K562 (cell line): Measurements from ENCODE around the gene PLIN5. TPM values are rescaled to one million over a fixed set of nuclear protein-coding genes. Genes with fewer than 3 reads are reported as not detected.

Experiments used
- ATAC-seq: fragments of 200-7000 bp; cut with Tn5 transposase; 3 replicates; pipeline ENCODE4 v1.9.1; 2020; ENCODE audit warnings: moderate library complexity
- BruUV-seq: library from RNA; stranded (reverse); fragments of 400-500 nt; replicated peaks from 2 replicates; lab custom pipeline; 2021; lab: Mats Ljungman, UMichigan
- CTCF ChIA-PET: fragments of 300-600 bp; formaldehyde crosslinking; extraction: SDS; loops from one replicate; lab custom pipeline; 2021; ENCODE audit warnings: low intra/inter-chr PET ratio; lab: Yijun Ruan, JAX
- POLR2A ChIA-PET: fragments of 300-600, 350-650 bp; sonication (Branson Sonifier 250); formaldehyde crosslinking; extraction: SDS; loops from one replicate; lab custom pipeline; 2021; ENCODE audit warnings: antibody characterized with exemption, inconsistent platforms; lab: Yijun Ruan, JAX
- DNase-seq, 4 experiments: peaks; one replicate each; pipeline versions ENCODE4 v3.0.0 to v3.0.0-alpha.2; 2011 to 2018; ENCODE audit warnings: low spot score in 3 of 4, mixed read lengths in 3 of 4; ENCODE audit errors: extremely low read depth in 1 of 4
- FAIRE-seq: peaks from 2 replicates; lab custom pipeline; 2011; peaks lifted over from hg19 to GRCh38; lab: Jason Lieb, UNC
- H2AFZ ChIP-seq: 2 replicates; pipeline ENCODE4 v1.6.0; 2011; ENCODE audit warnings: low read depth, low read length, control low read depth, inconsistent platforms
- H3K27ac ChIP-seq: fragments of 200-600 bp; 3 replicates; pipeline ENCODE4 v1.8.0; 2011; ENCODE audit warnings: low read depth, mild to moderate bottlenecking, control low read depth, inconsistent platforms, low read length, moderate library complexity, mixed read lengths; ENCODE audit errors: extremely low read depth
- H3K27me3 ChIP-seq, 2 experiments: fragments of 300-600 bp in 1 of 2; 2 replicates in 1 of 2; 3 replicates in 1 of 2; pipeline versions ENCODE4 v1.6.0 to v1.8.0; 2011; ENCODE audit warnings: inconsistent platforms in 2 of 2, low read length in 2 of 2, mild to moderate bottlenecking in 1 of 2, mixed read lengths in 1 of 2, moderate library complexity in 1 of 2; ENCODE audit not compliant: control insufficient read depth in 2 of 2, insufficient read depth in 2 of 2
- H3K36me3 ChIP-seq: fragments of 300-600 bp; 3 replicates; pipeline ENCODE4 v1.8.0; 2011; ENCODE audit warnings: mild to moderate bottlenecking, low read length, inconsistent platforms; ENCODE audit not compliant: control insufficient read depth, insufficient read depth
- H3K4me1 ChIP-seq, 2 experiments: fragments of 200-600 bp in 1 of 2; replicated peaks in 1 of 2; 2 replicates in 1 of 2; 3 replicates in 1 of 2; pipeline versions ENCODE4 v1.5.1 to v1.8.0; 2011; ENCODE audit warnings: inconsistent platforms in 2 of 2, low read length in 2 of 2, mild to moderate bottlenecking in 1 of 2, mixed read lengths in 1 of 2, moderate library complexity in 1 of 2; ENCODE audit not compliant: control insufficient read depth in 2 of 2, insufficient read depth in 2 of 2
- H3K4me2 ChIP-seq: 2 replicates; pipeline ENCODE4 v1.6.1; 2011; ENCODE audit warnings: low read length, control low read depth, inconsistent platforms, mixed read lengths; ENCODE audit not compliant: insufficient read depth
- H3K4me3 ChIP-seq: fragments of 200-600 bp; sonication (generic), shearing (Covaris generic); 2 replicates; pipeline ENCODE4 v1.5.1; 2016; ENCODE audit warnings: control low read depth, inconsistent platforms
- H3K79me2 ChIP-seq: fragments of 200-600 bp; 3 replicates; pipeline ENCODE4 v1.8.0; 2011; ENCODE audit warnings: low read length, inconsistent platforms; ENCODE audit not compliant: control insufficient read depth, insufficient read depth
- H3K9ac ChIP-seq, 2 experiments: 2 replicates each; pipeline versions ENCODE4 v1.6.0 to v1.6.1; 2011; ENCODE audit warnings: low read depth in 2 of 2, low read length in 2 of 2, control low read depth in 1 of 2, inconsistent platforms in 1 of 2, mild to moderate bottlenecking in 1 of 2, mixed read lengths in 1 of 2; ENCODE audit not compliant: insufficient read depth in 1 of 2
- H3K9me1 ChIP-seq: one replicate; pipeline ENCODE4 v1.6.0; 2011; ENCODE audit warnings: inconsistent platforms, mild to moderate bottlenecking, low read length, moderate library complexity; ENCODE audit not compliant: control insufficient read depth, insufficient read depth
- H3K9me3 ChIP-seq: replicated peaks from 2 replicates; pipeline ENCODE4 v1.5.1; 2011; ENCODE audit warnings: low read depth, low read length, inconsistent platforms; ENCODE audit not compliant: control insufficient read depth, insufficient read depth
- H4K20me1 ChIP-seq: replicated peaks from 2 replicates; pipeline ENCODE4 v1.6.1; 2011; ENCODE audit warnings: low read length, inconsistent platforms, mixed read lengths; ENCODE audit not compliant: control insufficient read depth, insufficient read depth
- BCL6 ChIP-seq: fragments of 250-450 bp; sonication (Bioruptor Pico); IDR thresholded peaks from 2 replicates; pipeline ENCODE4 v1.4.0; 2020
- FOXK2 ChIP-seq, 2 experiments: fragments of 450-650 bp; IDR thresholded peaks in 1 of 2; conservative IDR thresholded peaks in 1 of 2; 2 replicates each; pipeline ENCODE4 v1.6.1; 2016; ENCODE audit warnings: low read depth in 2 of 2, mild to moderate bottlenecking in 1 of 2
- FOXM1 ChIP-seq, 2 experiments: fragments of 450-650 bp in 1 of 2; sonication (generic) in 1 of 2; formaldehyde crosslinking in 1 of 2; IDR thresholded peaks; 2 replicates each; pipeline versions ENCODE4 v1.6.1 to v1.9.0; 2017 to 2022; ENCODE audit warnings: low read depth in 2 of 2, mild to moderate bottlenecking in 2 of 2, missing genetic modification reagents in 1 of 2, moderate library complexity in 1 of 2
- JUNB ChIP-seq: fragments of 450-650 bp; formaldehyde crosslinking; conservative IDR thresholded peaks from 2 replicates; pipeline ENCODE4 v1.4.0; 2020; ENCODE audit warnings: mild to moderate bottlenecking
- KLF16 ChIP-seq: IDR thresholded peaks from 2 replicates; pipeline ENCODE4 v1.6.1; 2016; ENCODE audit warnings: antibody characterized with exemption
- MAFK ChIP-seq: IDR thresholded peaks from 2 replicates; pipeline ENCODE4 v1.6.1; 2011; ENCODE audit warnings: low read length, improper control_type of control experiment
- PCBP1 ChIP-seq: fragments of 200-400 bp; formaldehyde crosslinking; IDR thresholded peaks from 2 replicates; pipeline ENCODE4 v1.6.1; 2018; ENCODE audit warnings: mild to moderate bottlenecking, low read depth, low read length; ENCODE audit not compliant: poor library complexity, severe bottlenecking
- PML ChIP-seq: IDR thresholded peaks from 2 replicates; pipeline ENCODE4 v1.6.1; 2012; ENCODE audit warnings: low read length, inconsistent platforms
- RBM15 ChIP-seq: fragments of 200-400 bp; formaldehyde crosslinking; IDR thresholded peaks from 2 replicates; pipeline ENCODE4 v1.6.1; 2018; ENCODE audit warnings: mild to moderate bottlenecking, low read length, moderate library complexity; ENCODE audit not compliant: insufficient read depth
- SP1 ChIP-seq: sonication (generic); formaldehyde crosslinking; IDR thresholded peaks from 2 replicates; pipeline ENCODE4 v1.8.1; 2022; ENCODE audit warnings: mild to moderate bottlenecking, missing genetic modification reagents
- ZFP36 ChIP-seq: fragments of 150-350 bp; IDR thresholded peaks from 2 replicates; pipeline ENCODE4 v1.6.1; 2018; ENCODE audit warnings: low read length, low read depth; ENCODE audit not compliant: partially characterized antibody
- ZNF668 ChIP-seq: fragments of 250-450 bp; sonication (Bioruptor Pico); IDR thresholded peaks from 2 replicates; pipeline ENCODE4 v1.8.0; 2022; ENCODE audit warnings: mild to moderate bottlenecking, inconsistent platforms
- WGBS: fragments of 100-300 bp; shearing (Covaris generic); methylation state at CpG from one replicate; pipeline ENCODE4 v1.1.6; 2016; ENCODE audit warnings: low coverage, mixed read lengths; ENCODE audit not compliant: insufficient coverage; ENCODE audit errors: missing lambda C conversion rate; 5-methylcytosine and 5-hydroxymethylcytosine counted together
- in situ Hi-C: fragments of 300-500 bp; cut with MboI; formaldehyde crosslinking; loops from 4 replicates; pipeline ENCODE4 v1.15.0; 2018; ENCODE audit warnings: inconsistent platforms, mixed read lengths
- intact Hi-C: fragments of 100-400 bp; cut with micrococcal nuclease; formaldehyde crosslinking; loops from 2 replicates; pipeline ENCODE4 v1.14.2; 2022
- polyA plus RNA-seq, 8 experiments: library from polyadenylated mRNA; depleted of rRNA in 4 of 8; stranded (reverse) in 5 of 8; unstranded in 3 of 8; fragments of >200 nt; fragmentation: Nextera tagmentation in 2 of 8; fragmentation: Illumina TruSeq in 1 of 8; extraction: Ambion mirVana in 2 of 8; extraction: Trizol in 1 of 8; gene quantifications; 2 replicates each; pipeline versions ENCODE4 v1.2.1 to v1.2.3, GENCODE V29; 2011 to 2014; ENCODE audit warnings: inconsistent platforms in 1 of 8, missing spikeins in 1 of 8
- total RNA-seq, 7 experiments: library from RNA; depleted of rRNA in 6 of 7; stranded (reverse); fragments of >200 nt in 6 of 7; fragmentation: Illumina TruSeq in 2 of 7; extraction: Trizol in 2 of 7; gene quantifications; 2 replicates each; pipeline versions ENCODE4 v1.2.1 to v1.2.3, GENCODE V29; 2011 to 2021; ENCODE audit warnings: low replicate concordance in 1 of 7
- TF ChIP-seq, protein P1 (sequence below): fragments of 450-650 bp; formaldehyde crosslinking; IDR thresholded peaks from 2 replicates; pipeline ENCODE4 v1.4.0; 2022; ENCODE audit warnings: missing genetic modification characterization
- TF ChIP-seq, protein P2 (sequence below): sonication (generic); formaldehyde crosslinking; IDR thresholded peaks from 2 replicates; pipeline ENCODE4 v1.8.1; 2023; ENCODE audit warnings: missing genetic modification reagents, mild to moderate bottlenecking, borderline replicate concordance

The PLIN5 gene
- total and polyA plus RNA-seq, 9 of the 15 experiments (the other 6 are each of a cell fraction or from before 2014, with no cell fraction given), result 0.04 to 1.3 (median 0.50) TPM

DNA sequence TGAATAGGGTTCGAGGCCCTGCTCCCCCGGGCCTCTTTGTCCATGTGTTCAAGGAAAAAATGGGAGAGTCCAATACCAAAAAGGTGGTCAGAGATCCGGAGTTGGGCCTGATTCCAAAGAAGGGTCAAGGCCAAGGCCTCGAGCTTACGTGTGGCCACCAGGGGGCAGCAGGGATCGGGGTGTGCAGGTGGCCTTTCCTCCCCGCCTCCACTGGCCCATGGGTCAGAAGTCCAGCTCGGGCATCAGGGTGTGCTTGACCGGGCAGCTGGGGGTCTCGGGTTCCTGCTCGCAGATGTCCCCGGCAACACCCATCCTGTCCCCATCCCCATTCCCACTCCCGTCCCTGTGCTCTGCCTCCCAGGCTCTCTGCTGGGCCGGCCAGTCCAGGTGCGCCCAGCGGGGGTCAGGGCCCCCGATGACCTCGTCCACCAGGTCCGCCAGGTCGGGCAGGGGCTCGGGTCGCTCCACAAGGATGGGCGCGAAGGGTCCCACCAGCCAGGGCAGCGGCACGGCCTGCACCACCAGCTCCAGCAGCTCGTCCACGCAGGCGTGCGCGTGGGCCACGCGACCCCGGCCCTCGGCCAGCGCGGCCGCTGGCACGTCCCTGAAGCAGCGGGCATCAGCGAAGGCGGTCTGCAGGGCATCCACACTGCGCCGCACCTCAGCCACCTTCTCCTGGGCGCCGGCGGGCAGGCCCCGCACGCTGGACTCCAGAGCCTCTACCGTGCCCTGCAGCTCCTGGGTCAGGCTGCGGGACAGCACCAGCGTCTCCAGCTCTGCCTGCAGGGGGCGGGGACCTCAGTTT is 11.5 kb downstream of the PLIN5 start:
- no peak overlapping the region for H3K4me3 ChIP-seq
- 34% methylated on average over 28 of the region's 53 CpGs for WGBS
- peak; percentile 83 for ATAC-seq
- no peaks in the 10 kb centered on the region for H3K9me1 ChIP-seq
- H3K4me2 ChIP-seq, result no peak overlapping the region
- POLR2A ChIA-PET, result interaction anchor here (0.5 to 1.9 kb wide), 5 partner anchors 11 to 276 kb away, joined by 3 to 8 read pairs (median 3); partner anchors contain the start of genes PLIN5 and YJU2
- no peaks in the 10 kb centered on the region for H3K9me3 ChIP-seq
- no peaks in the 10 kb centered on the region for H3K79me2 ChIP-seq
- CTCF ChIA-PET, result interaction anchor here (0.7 to 2.1 kb wide), 5 partner anchors 113 to 280 kb away, joined by 3 to 9 read pairs (median 3); no protein-coding TSS in a partner anchor
- no peaks in the 10 kb centered on the region; a peak in 1 of 5 replicates for H3K27me3 ChIP-seq
- H4K20me1 ChIP-seq, result 0 out of 2 replicates have a peak, but pooled peaks cover 3% of the 10 kb centered on the region
- peak; percentile 83 for FAIRE-seq
- intact Hi-C loops, result no loop called here
- no TSS peak for BruUV-seq
- H3K36me3 ChIP-seq, result no peaks in the 10 kb centered on the region
- H2AFZ ChIP-seq, result no peak overlapping the region
- H3K27ac ChIP-seq, result no peak overlapping the region
- in situ Hi-C loops, result no loop called here
- peak overlapping the region in 1 of 2 experiments; percentile 7; a peak in 2 of 4 replicates for H3K9ac ChIP-seq
- DNase-seq, result peak; percentile 79 to 86 (median 82)
- peaks cover 0 to 36% of the 10 kb centered on the region in 2 experiments; a peak in 4 of 5 replicates for H3K4me1 ChIP-seq
- TF ChIP-seq BCL6, result no peak
- TF ChIP-seq, protein P1, sequence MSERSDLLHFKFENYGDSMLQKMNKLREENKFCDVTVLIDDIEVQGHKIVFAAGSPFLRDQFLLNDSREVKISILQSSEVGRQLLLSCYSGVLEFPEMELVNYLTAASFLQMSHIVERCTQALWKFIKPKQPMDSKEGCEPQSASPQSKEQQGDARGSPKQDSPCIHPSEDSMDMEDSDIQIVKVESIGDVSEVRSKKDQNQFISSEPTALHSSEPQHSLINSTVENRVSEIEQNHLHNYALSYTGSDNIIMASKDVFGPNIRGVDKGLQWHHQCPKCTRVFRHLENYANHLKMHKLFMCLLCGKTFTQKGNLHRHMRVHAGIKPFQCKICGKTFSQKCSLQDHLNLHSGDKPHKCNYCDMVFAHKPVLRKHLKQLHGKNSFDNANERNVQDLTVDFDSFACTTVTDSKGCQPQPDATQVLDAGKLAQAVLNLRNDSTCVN, result no peak
- no peak for TF ChIP-seq SP1
- TF ChIP-seq PCBP1, result peak; percentile 52
- no peak for TF ChIP-seq FOXK2 (conservative IDR thresholded peaks at IDR 0.05 in 1 of 2, IDR thresholded peaks at IDR 0.05 in 1 of 2; ENCODE audit: low read depth in 2 of 2)
- no peak for TF ChIP-seq PML
- peak; percentile 13 for TF ChIP-seq ZFP36
- TF ChIP-seq ZNF668 (CRISPR knock-in tag), result no peak
- no peak for TF ChIP-seq RBM15
- 0 out of 2 replicates have a peak, but pooled peaks have one; percentile 2 for TF ChIP-seq MAFK
- TF ChIP-seq FOXM1 (IDR thresholded peaks at IDR 0.05; ENCODE audit: low read depth), result no peak
- no peak for TF ChIP-seq FOXM1 (CRISPR knock-in tag; IDR thresholded peaks at IDR 0.05; ENCODE audit: low read depth)
- no peak for TF ChIP-seq JUNB (CRISPR knock-in tag)
- TF ChIP-seq, protein P2, sequence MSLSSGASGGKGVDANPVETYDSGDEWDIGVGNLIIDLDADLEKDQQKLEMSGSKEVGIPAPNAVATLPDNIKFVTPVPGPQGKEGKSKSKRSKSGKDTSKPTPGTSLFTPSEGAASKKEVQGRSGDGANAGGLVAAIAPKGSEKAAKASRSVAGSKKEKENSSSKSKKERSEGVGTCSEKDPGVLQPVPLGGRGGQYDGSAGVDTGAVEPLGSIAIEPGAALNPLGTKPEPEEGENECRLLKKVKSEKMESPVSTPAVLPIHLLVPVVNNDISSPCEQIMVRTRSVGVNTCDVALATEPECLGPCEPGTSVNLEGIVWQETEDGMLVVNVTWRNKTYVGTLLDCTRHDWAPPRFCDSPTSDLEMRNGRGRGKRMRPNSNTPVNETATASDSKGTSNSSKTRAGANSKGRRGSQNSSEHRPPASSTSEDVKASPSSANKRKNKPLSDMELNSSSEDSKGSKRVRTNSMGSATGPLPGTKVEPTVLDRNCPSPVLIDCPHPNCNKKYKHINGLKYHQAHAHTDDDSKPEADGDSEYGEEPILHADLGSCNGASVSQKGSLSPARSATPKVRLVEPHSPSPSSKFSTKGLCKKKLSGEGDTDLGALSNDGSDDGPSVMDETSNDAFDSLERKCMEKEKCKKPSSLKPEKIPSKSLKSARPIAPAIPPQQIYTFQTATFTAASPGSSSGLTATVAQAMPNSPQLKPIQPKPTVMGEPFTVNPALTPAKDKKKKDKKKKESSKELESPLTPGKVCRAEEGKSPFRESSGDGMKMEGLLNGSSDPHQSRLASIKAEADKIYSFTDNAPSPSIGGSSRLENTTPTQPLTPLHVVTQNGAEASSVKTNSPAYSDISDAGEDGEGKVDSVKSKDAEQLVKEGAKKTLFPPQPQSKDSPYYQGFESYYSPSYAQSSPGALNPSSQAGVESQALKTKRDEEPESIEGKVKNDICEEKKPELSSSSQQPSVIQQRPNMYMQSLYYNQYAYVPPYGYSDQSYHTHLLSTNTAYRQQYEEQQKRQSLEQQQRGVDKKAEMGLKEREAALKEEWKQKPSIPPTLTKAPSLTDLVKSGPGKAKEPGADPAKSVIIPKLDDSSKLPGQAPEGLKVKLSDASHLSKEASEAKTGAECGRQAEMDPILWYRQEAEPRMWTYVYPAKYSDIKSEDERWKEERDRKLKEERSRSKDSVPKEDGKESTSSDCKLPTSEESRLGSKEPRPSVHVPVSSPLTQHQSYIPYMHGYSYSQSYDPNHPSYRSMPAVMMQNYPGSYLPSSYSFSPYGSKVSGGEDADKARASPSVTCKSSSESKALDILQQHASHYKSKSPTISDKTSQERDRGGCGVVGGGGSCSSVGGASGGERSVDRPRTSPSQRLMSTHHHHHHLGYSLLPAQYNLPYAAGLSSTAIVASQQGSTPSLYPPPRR (CRISPR knock-in tag), result no peak
- TF ChIP-seq KLF16, result 0 out of 2 replicates have a peak, but pooled peaks have one; percentile 9
